GM18868 (cell line): ENCODE measurements around the gene NIT2.
"Not testable (repeated sequence)": the region's sequence is repeated elsewhere in the genome, so short reads cannot be mapped to it uniquely, and the experiment has no call there.

ENCODE experiments used
- ATAC-seq: cut with Tn5 transposase; IDR thresholded peaks from one replicate; pipeline ENCODE4 v1.9.1; 2021; ENCODE audit warnings: mild to moderate bottlenecking, moderate library complexity; ENCODE audit not compliant: unreplicated experiment

Gene NIT2

GRCh38 chr3:100334488-100335351, at the start of gene NIT2:
TSS of gene NIT2 (plus strand) at chr3:100334757. CDS start at chr3:100334792, 35 bp downstream.
- peak; percentile 95 for ATAC-seq

GRCh38 chr3:100288288-100288894, 46.2 kb upstream of the NIT2 start:
- ATAC-seq: no peak

- ATAC-seq: no peak
Observed at GRCh38 chr3:100289339-100289738, 45.2 kb upstream of the NIT2 start.

GRCh38 chr3:100295089-100295488, 39.5 kb upstream of the NIT2 start:
- ATAC-seq: no peak

- no peak for ATAC-seq
Observed at GRCh38 chr3:100297784-100298183, 36.8 kb upstream of the NIT2 start.

- ATAC-seq: no peak
Observed at GRCh38 chr3:100299016-100299415, 35.5 kb upstream of the NIT2 start.

GRCh38 chr3:100306695-100307094, 27.9 kb upstream of the NIT2 start:
- no peak for ATAC-seq

GRCh38 chr3:100310355-100310965, 24.1 kb upstream of the NIT2 start:
- no peak for ATAC-seq

- no peak for ATAC-seq
Observed at GRCh38 chr3:100311011-100311410, 23.5 kb upstream of the NIT2 start.

- ATAC-seq: peak; percentile 81
Observed at GRCh38 chr3:100316641-100317069, 17.9 kb upstream of the NIT2 start.

GRCh38 chr3:100317912-100318311, 16.6 kb upstream of the NIT2 start:
- ATAC-seq: peak; percentile 77

GRCh38 chr3:100319951-100320350, 14.6 kb upstream of the NIT2 start:
- no peak for ATAC-seq

- ATAC-seq: no peak
Observed at GRCh38 chr3:100324044-100324443, 10.5 kb upstream of the NIT2 start.

GRCh38 chr3:100325827-100326226, 8.7 kb upstream of the NIT2 start:
- ATAC-seq: no peak

- not testable (repeated sequence) for ATAC-seq
Observed at GRCh38 chr3:100327377-100327776, 7.2 kb upstream of the NIT2 start.

GRCh38 chr3:100329800-100330489, 4.6 kb upstream of the NIT2 start:
- no peak for ATAC-seq

GRCh38 chr3:100330651-100331050, 3.9 kb upstream of the NIT2 start:
- ATAC-seq: no peak

- ATAC-seq: no peak
Observed at GRCh38 chr3:100331660-100332059, 2.9 kb upstream of the NIT2 start.

- ATAC-seq: no peak
Observed at GRCh38 chr3:100333051-100333450, 1.5 kb upstream of the NIT2 start.

GRCh38 chr3:100333970-100334487, 528 bp upstream of the NIT2 start:
- ATAC-seq: peak; percentile 30

- ATAC-seq: peak; percentile 61
Observed at GRCh38 chr3:100335434-100335833, 877 bp downstream of the NIT2 start.
